ENCODE results near the gene EEFSEC. TPM values are rescaled to one million over a fixed set of nuclear protein-coding genes. Genes with fewer than 3 reads are reported as not detected.

EEFSEC gene
- total RNA-seq, 1 experiment from 2014 or later: 21.3 TPM

DNA sequence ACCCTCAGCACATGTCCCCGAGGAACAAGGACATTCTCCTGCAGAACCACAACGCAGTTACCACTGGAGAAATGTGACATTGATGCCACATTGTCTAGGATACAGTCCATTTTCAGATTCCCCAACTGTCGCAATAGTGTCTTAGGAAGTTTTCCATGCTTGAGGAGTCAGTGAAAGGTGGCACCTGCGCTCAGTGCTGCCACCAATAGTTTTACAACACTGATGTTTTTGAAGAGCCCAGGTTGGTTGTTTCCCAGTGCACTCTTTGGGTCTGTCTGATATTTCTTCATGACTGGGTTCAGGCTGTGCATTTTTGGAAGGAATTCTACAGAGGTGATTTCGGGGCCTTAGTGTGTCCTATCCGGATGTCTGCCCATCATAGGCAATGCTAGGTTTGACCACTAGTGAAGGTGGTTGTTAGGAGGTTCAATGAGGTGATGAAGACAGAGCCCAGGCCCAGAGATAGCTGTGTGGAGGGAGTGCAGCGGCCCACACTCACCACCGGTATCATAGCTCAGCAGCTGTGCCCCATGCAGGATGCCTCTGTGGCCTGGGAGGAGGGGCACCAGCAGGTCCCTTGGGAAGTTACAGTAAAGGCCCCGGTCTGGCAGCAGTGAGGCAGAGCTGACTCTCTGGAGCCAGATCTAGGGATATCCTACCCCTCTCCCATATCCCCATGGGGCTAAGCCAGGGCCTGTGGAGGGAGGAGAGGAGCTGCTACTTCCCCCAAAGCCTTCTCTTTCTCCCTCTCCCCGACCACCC is 216.8 kb downstream of the EEFSEC start:
- H3K9me3 ChIP-seq (ENCODE audit: insufficient read depth, low read depth): no peaks in the 10 kb centered on the region
- H3F3A ChIP-seq (ENCODE audit: insufficient read depth, low read depth): peaks cover 14% of the 10 kb centered on the region; the same call in 1 of the 2 replicates
- H2AFZ ChIP-seq: no peak overlapping the region
- H3K4me2 ChIP-seq: no peak overlapping the region
- intact Hi-C loops (cut with micrococcal nuclease; ENCODE audit: unreplicated experiment): no loop called here
- ChIA-PET CTCF (no interaction called here), POLR2A (ENCODE audit: unreplicated experiment) (no interaction called here)
- BruUV-seq (replicated peaks): no TSS peak
- DNase-seq: peak in 1 of 2 experiments; percentile 23
- TF ChIP-seq EZH2 (IDR thresholded peaks at IDR 0.05; ENCODE audit: low read depth): no peak
- TF ChIP-seq, protein P1, sequence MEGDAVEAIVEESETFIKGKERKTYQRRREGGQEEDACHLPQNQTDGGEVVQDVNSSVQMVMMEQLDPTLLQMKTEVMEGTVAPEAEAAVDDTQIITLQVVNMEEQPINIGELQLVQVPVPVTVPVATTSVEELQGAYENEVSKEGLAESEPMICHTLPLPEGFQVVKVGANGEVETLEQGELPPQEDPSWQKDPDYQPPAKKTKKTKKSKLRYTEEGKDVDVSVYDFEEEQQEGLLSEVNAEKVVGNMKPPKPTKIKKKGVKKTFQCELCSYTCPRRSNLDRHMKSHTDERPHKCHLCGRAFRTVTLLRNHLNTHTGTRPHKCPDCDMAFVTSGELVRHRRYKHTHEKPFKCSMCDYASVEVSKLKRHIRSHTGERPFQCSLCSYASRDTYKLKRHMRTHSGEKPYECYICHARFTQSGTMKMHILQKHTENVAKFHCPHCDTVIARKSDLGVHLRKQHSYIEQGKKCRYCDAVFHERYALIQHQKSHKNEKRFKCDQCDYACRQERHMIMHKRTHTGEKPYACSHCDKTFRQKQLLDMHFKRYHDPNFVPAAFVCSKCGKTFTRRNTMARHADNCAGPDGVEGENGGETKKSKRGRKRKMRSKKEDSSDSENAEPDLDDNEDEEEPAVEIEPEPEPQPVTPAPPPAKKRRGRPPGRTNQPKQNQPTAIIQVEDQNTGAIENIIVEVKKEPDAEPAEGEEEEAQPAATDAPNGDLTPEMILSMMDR (conservative IDR thresholded peaks at IDR 0.05): no peak
- no peaks in the 10 kb centered on the region; the same call in 1 of the 2 replicates for H4K20me1 ChIP-seq (ENCODE audit: insufficient read depth)
- H3K9me2 ChIP-seq (ENCODE audit: insufficient read depth): no peaks in the 10 kb centered on the region
- H3K4me1 ChIP-seq (replicated peaks; ENCODE audit: insufficient read depth): peaks cover 27% of the 10 kb centered on the region
- H3K4me3 ChIP-seq: no peak overlapping the region
- no peaks in the 10 kb centered on the region for H3K79me2 ChIP-seq (ENCODE audit: low read depth)
- H3K27ac ChIP-seq: no peak overlapping the region
- no peaks in the 10 kb centered on the region for H3K36me3 ChIP-seq (ENCODE audit: low read depth)
- H3K27me3 ChIP-seq (ENCODE audit: insufficient read depth, low read depth): no peaks in the 10 kb centered on the region

DNA sequence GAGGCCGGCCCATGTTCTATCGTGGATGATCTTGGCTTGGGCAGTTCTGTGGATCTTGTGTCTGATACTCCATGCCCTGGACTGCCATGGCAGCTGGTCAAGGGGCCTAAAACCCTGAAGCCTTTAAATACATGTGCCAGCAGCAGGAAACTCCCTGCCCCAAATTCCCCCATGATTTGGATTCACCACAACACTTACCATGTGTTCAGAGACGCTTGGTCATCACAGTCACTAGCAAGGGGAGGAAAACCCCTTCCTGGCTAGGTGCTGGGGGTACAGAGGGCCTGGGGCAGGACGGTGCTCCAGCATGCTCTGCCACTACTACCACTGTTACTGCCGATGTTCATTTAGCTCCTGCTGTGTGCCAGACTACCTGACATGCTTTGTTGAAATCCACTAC is 219.0 kb downstream of the EEFSEC start:
- Histone ChIP-seq H3K9me3 (ENCODE audit: insufficient read depth, low read depth) (no peaks in the 10 kb centered on the region), H4K20me1 (ENCODE audit: insufficient read depth) (no peaks in the 10 kb centered on the region; the same call in 1 of the 2 replicates), H3K27ac (no peak overlapping the region), H2AFZ (no peak overlapping the region), H3K79me2 (ENCODE audit: low read depth) (no peaks in the 10 kb centered on the region), H3K9me2 (ENCODE audit: insufficient read depth) (no peaks in the 10 kb centered on the region), H3K4me2 (no peak overlapping the region), H3K4me3 (no peak overlapping the region), H3K4me1 (replicated peaks; ENCODE audit: insufficient read depth) (peaks cover 11% of the 10 kb centered on the region), H3K27me3 (ENCODE audit: insufficient read depth, low read depth) (no peaks in the 10 kb centered on the region), H3F3A (ENCODE audit: insufficient read depth, low read depth) (peaks cover 11% of the 10 kb centered on the region; the same call in 1 of the 2 replicates), H3K36me3 (ENCODE audit: low read depth) (no peaks in the 10 kb centered on the region)
- POLR2A ChIA-PET (ENCODE audit: unreplicated experiment): no interaction called here
- BruUV-seq (replicated peaks): no TSS peak
- DNase-seq: peak in 1 of 2 experiments; percentile 31
- CTCF ChIA-PET: no interaction called here
- TF ChIP-seq, protein P1 (conservative IDR thresholded peaks at IDR 0.05): no peak
- TF ChIP-seq EZH2 (IDR thresholded peaks at IDR 0.05; ENCODE audit: low read depth): no peak
- intact Hi-C loops (cut with micrococcal nuclease; ENCODE audit: unreplicated experiment): no loop called here

DNA sequence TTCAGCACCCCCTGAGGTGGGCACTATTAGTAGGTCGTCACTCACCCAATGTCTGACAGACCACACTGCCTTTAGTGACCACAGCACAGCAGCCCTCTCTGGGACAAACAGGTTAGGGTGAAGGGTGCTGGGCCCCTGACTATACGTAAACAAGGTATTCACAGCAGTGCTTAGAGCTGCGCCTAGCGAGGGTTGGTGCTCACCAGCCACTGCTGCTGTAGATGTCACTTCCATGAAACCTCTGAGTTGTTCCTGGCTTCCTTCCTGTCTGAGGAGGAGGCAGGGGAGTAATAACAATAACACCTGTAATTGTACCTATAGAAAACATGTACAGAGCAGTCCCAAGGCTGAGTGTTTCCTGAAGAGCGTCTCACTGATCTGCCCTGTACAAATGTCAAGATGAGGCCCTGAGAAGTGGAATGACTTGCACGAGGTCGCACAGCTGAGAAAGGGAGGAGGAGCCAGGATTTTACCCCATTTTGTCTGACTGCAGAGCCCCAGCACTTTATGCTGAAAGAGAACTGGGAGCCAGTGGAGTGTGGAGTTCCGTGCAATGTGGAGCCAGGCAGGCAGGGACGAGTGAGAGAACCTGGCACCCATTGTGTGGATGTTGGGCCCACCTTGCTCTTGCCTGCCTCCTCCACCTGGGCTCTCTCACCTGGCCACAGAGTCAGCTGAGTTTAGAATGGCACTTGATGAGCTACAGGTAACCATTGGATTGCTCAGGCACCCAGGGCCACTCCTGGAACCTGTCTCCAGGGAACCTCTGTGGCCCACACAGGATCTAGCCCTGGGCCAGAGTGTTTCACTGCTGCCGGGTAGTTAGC is 219.6 kb downstream of the EEFSEC start:
- Histone ChIP-seq H3K27ac (no peak overlapping the region), H4K20me1 (ENCODE audit: insufficient read depth) (no peaks in the 10 kb centered on the region; the same call in 1 of the 2 replicates), H3K36me3 (ENCODE audit: low read depth) (no peaks in the 10 kb centered on the region), H3K79me2 (ENCODE audit: low read depth) (no peaks in the 10 kb centered on the region), H3F3A (ENCODE audit: insufficient read depth, low read depth) (peaks cover 4% of the 10 kb centered on the region; the same call in 1 of the 2 replicates), H2AFZ (no peak overlapping the region), H3K4me2 (no peak overlapping the region), H3K9me3 (ENCODE audit: insufficient read depth, low read depth) (no peaks in the 10 kb centered on the region), H3K27me3 (ENCODE audit: insufficient read depth, low read depth) (no peaks in the 10 kb centered on the region), H3K9me2 (ENCODE audit: insufficient read depth) (no peaks in the 10 kb centered on the region), H3K4me3 (no peak overlapping the region), H3K4me1 (replicated peaks; ENCODE audit: insufficient read depth) (peaks cover 5% of the 10 kb centered on the region)
- CTCF ChIA-PET: interaction anchor here (0.6 kb wide), 1 partner anchor 10 kb away, joined by 3 read pairs; no protein-coding TSS in a partner anchor
- peak in 1 of 2 experiments; percentile 33 for DNase-seq
- POLR2A ChIA-PET (ENCODE audit: unreplicated experiment): no interaction called here
- TF ChIP-seq, protein P1 (conservative IDR thresholded peaks at IDR 0.05): no peak
- no peak for TF ChIP-seq EZH2 (IDR thresholded peaks at IDR 0.05; ENCODE audit: low read depth)
- intact Hi-C loops (cut with micrococcal nuclease; ENCODE audit: unreplicated experiment): no loop called here
- no TSS peak for BruUV-seq (replicated peaks)
